ENCODE results near the gene GPANK1. TPM values are rescaled to one million over a fixed set of nuclear protein-coding genes. Genes with fewer than 3 reads are reported as not detected.
"Not testable (repeated sequence)": the region's sequence is repeated elsewhere in the genome, so short reads cannot be mapped to it uniquely, and the experiment has no call there.

GPANK1 gene
- total RNA-seq, 1 donor from 2014 or later: 18.7 TPM

DNA sequence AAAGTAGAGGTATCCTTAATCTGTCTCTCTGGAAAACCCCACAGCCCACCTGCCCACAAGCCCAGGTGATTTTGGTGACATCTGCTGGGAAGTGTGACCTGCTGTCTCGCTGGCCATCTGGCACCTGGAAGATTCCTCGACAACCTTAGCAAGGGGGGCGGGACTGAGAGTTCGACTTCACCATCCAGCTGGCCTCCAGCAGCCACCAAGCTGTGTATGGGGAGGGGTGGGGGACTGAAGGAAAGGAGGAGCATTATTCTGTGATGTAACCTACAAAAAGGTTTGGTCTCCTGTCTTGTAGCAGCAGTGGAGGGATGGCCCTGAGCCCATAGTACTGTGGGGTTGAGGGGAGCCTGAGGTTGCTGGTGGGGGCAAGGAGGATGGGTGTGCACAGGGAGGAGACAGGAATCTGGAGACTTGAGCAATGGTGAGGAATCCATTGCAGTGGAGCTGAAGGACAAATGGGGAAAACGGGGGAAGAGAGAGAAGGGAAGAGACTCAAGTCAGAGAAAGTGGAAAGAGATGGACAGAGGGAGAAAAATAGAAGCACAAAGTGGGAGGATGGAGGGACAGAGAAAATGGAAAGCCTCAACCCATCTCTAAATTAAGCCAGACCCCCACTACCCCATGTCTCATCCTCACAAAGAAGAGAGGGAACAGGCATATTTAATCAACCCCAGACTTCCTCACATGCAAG, 45.9 kb upstream of the GPANK1 start:
- no peaks in the 10 kb centered on the region for H3K36me3 Mint-ChIP-seq (ENCODE audit: unreplicated experiment)
- H3K27me3 Mint-ChIP-seq (ENCODE audit: unreplicated experiment): peaks cover 9% of the 10 kb centered on the region
- peaks cover 6% of the 10 kb centered on the region for H3K4me1 Mint-ChIP-seq (ENCODE audit: unreplicated experiment)
- TF ChIP-seq, protein P1, sequence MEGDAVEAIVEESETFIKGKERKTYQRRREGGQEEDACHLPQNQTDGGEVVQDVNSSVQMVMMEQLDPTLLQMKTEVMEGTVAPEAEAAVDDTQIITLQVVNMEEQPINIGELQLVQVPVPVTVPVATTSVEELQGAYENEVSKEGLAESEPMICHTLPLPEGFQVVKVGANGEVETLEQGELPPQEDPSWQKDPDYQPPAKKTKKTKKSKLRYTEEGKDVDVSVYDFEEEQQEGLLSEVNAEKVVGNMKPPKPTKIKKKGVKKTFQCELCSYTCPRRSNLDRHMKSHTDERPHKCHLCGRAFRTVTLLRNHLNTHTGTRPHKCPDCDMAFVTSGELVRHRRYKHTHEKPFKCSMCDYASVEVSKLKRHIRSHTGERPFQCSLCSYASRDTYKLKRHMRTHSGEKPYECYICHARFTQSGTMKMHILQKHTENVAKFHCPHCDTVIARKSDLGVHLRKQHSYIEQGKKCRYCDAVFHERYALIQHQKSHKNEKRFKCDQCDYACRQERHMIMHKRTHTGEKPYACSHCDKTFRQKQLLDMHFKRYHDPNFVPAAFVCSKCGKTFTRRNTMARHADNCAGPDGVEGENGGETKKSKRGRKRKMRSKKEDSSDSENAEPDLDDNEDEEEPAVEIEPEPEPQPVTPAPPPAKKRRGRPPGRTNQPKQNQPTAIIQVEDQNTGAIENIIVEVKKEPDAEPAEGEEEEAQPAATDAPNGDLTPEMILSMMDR (IDR thresholded peaks at IDR 0.05): no peak
- no peak overlapping the region for H3K27ac Mint-ChIP-seq (ENCODE audit: unreplicated experiment)
- no peak overlapping the region for H3K4me3 Mint-ChIP-seq (ENCODE audit: unreplicated experiment)
- no peak for DNase-seq (ENCODE audit: extremely low spot score, unreplicated experiment)
- no peaks in the 10 kb centered on the region for H3K9me3 Mint-ChIP-seq (ENCODE audit: unreplicated experiment)

DNA sequence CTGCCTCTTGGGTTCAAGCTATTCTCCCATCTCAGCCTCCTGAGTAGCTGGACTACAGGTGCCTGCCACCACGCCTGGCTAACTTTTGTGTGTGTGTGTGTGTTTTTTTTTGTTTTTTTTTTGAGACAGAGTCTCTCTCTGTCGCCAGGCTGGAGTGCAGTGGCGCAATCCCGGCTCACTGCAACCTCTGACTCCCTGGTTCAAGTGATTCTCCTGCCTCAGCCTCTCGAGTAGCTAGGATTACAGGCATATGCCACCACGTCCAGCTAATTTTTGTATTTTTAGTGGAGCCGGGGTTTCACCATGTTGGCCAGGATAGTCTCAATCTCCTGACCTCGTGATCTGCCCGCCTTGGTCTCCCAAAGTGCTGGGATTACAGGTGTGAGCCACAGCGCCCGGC, 44.4 kb upstream of the GPANK1 start:
- not testable (repeated sequence) for H3K4me3 Mint-ChIP-seq (ENCODE audit: unreplicated experiment); H3K9me3 Mint-ChIP-seq (ENCODE audit: unreplicated experiment); H3K27me3 Mint-ChIP-seq (ENCODE audit: unreplicated experiment); H3K36me3 Mint-ChIP-seq (ENCODE audit: unreplicated experiment); H3K27ac Mint-ChIP-seq (ENCODE audit: unreplicated experiment); H3K4me1 Mint-ChIP-seq (ENCODE audit: unreplicated experiment); DNase-seq (ENCODE audit: extremely low spot score, unreplicated experiment)

DNA sequence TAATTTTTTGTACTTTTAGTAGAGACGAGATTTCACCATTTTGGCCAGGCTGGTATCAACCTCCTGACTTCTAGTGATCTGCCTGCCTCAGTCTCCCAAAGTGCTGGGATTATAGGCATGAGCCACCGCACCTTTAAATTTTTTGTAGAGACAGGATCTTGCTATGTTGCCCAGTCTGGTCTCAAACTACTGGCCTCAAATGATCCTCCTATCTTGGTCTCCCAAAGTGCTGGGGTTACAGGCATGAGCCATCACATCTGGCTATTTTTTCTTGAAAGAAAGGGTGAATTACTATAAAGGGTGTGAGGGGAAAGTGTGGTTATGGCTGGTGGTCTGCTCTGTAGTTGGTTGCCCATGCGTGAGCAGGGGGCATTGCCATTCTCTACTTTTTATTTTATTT, 43.4 kb upstream of the GPANK1 start:
- Mint-ChIP-seq H3K9me3 (ENCODE audit: unreplicated experiment) (no peaks in the 10 kb centered on the region), H3K4me3 (ENCODE audit: unreplicated experiment) (no peak overlapping the region), H3K27ac (ENCODE audit: unreplicated experiment) (no peak overlapping the region), H3K4me1 (ENCODE audit: unreplicated experiment) (peaks cover 5% of the 10 kb centered on the region), H3K27me3 (ENCODE audit: unreplicated experiment) (peaks cover 4% of the 10 kb centered on the region), H3K36me3 (ENCODE audit: unreplicated experiment) (no peaks in the 10 kb centered on the region)
- TF ChIP-seq, protein P1 (IDR thresholded peaks at IDR 0.05): no peak
- no peak for DNase-seq (ENCODE audit: extremely low spot score, unreplicated experiment)

DNA sequence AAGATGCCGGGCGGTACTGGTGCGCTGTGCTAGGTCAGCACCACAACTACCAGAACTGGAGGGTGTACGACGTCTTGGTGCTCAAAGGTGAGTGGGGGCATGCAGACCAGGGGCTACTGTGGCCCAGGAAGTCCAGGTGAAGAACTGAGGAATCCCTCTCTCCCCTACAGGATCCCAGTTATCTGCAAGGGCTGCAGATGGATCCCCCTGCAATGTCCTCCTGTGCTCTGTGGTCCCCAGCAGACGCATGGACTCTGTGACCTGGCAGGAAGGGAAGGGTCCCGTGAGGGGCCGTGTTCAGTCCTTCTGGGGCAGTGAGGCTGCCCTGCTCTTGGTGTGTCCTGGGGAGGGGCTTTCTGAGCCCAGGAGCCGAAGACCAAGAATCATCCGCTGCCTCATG, 42.9 kb upstream of the GPANK1 start:
- Mint-ChIP-seq H3K4me1 (ENCODE audit: unreplicated experiment) (peaks cover 5% of the 10 kb centered on the region), H3K36me3 (ENCODE audit: unreplicated experiment) (no peaks in the 10 kb centered on the region), H3K27ac (ENCODE audit: unreplicated experiment) (no peak overlapping the region), H3K4me3 (ENCODE audit: unreplicated experiment) (no peak overlapping the region), H3K27me3 (ENCODE audit: unreplicated experiment) (peaks cover 4% of the 10 kb centered on the region), H3K9me3 (ENCODE audit: unreplicated experiment) (no peaks in the 10 kb centered on the region)
- TF ChIP-seq, protein P1 (IDR thresholded peaks at IDR 0.05): no peak
- no peak for DNase-seq (ENCODE audit: extremely low spot score, unreplicated experiment)

DNA sequence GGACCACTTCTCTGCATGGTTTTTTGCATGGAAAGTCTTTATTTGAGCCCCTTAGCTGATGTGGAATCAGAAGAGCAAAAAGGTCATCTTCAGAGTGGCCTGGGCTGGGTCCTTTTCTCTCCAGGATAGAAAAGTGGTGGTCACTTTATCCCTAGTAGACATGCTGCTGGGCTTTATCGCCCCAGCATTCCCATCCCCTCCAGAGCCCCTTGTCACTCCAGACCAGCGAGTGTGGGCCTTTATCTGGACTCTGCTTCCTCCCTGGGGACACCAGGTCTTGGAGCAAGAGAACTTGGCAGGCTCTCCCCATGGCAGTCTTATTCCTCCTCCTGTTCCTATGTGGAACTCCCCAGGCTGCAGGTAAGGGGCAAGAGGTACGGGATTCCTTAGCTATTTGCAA, 41.8 kb upstream of the GPANK1 start, which contains the start of gene LY6G6F:
Gene LY6G6F (plus strand): TSS at position 268 of the 400 bp plus-strand sequence. CDS start 41 bp downstream, at position 309.
- no peaks in the 10 kb centered on the region for H3K27me3 Mint-ChIP-seq (ENCODE audit: unreplicated experiment)
- peaks cover 11% of the 10 kb centered on the region for H3K4me1 Mint-ChIP-seq (ENCODE audit: unreplicated experiment)
- H3K4me3 Mint-ChIP-seq (ENCODE audit: unreplicated experiment): no peak within 1 kb of the TSS
- no peak for DNase-seq (ENCODE audit: extremely low spot score, unreplicated experiment)
- TF ChIP-seq, protein P1 (IDR thresholded peaks at IDR 0.05): no peak
- no peak within 1 kb of the TSS for H3K27ac Mint-ChIP-seq (ENCODE audit: unreplicated experiment)
- H3K9me3 Mint-ChIP-seq (ENCODE audit: unreplicated experiment): no peaks in the 10 kb centered on the region
- no peaks in the 10 kb centered on the region for H3K36me3 Mint-ChIP-seq (ENCODE audit: unreplicated experiment)

Measured in osteocyte (in vitro differentiated cells).